H1 (cell line): Measurements from ENCODE around the gene MACF1. TPM values are rescaled to one million over a fixed set of nuclear protein-coding genes. Genes with fewer than 3 reads are reported as not detected.

Experiments
- CTCF ChIA-PET: fragments of 300-600 bp; sonication (Branson Sonifier 250); formaldehyde crosslinking; loops from one replicate; lab custom pipeline; 2021; ENCODE audit not compliant: partially characterized antibody; lab: Charles Lee
- POLR2A ChIA-PET: fragments of 300-600 bp; sonication (Branson Sonifier 250); formaldehyde crosslinking; loops from one replicate; lab custom pipeline; 2021; ENCODE audit warnings: inconsistent platforms; ENCODE audit not compliant: partially characterized antibody; lab: Charles Lee
- DNase-seq, 2 experiments: peaks; one replicate each; pipeline versions ENCODE4 v3.0.0 to v3.0.0-alpha.2; 2010 to 2022; ENCODE audit warnings: low spot score in 2 of 2, low read depth in 1 of 2, mixed read lengths in 1 of 2
- FAIRE-seq: peaks from 2 replicates; lab custom pipeline; 2011; peaks lifted over from hg19 to GRCh38; lab: Jason Lieb, UNC
- H2AFZ ChIP-seq: 2 replicates; pipeline ENCODE4 v1.8.1; 2012; ENCODE audit warnings: low read length, inconsistent platforms
- H2AK5ac ChIP-seq: 2 replicates; pipeline ENCODE4 v1.6.1; 2013; ENCODE audit warnings: low read depth, low read length
- H2BK120ac ChIP-seq: replicated peaks from 2 replicates; pipeline ENCODE3; 2013; ENCODE audit warnings: low read depth, low read length, inconsistent platforms
- H2BK12ac ChIP-seq: 2 replicates; pipeline ENCODE4 v1.6.1; 2013; ENCODE audit warnings: low read depth, low read length
- H2BK15ac ChIP-seq: 2 replicates; pipeline ENCODE4 v1.6.1; 2013; ENCODE audit warnings: low read length
- H2BK20ac ChIP-seq: 2 replicates; pipeline ENCODE4 v1.6.1; 2013; ENCODE audit warnings: low read length
- H2BK5ac ChIP-seq: 2 replicates; pipeline ENCODE4 v1.6.1; 2013; ENCODE audit warnings: low read depth, low read length
- H3K14ac ChIP-seq: 2 replicates; pipeline ENCODE4 v1.6.1; 2013; ENCODE audit warnings: inconsistent platforms; ENCODE audit not compliant: insufficient read length
- H3K18ac ChIP-seq: 2 replicates; pipeline ENCODE4 v1.6.1; 2013; ENCODE audit warnings: low read length; ENCODE audit errors: extremely low read depth
- H3K23ac ChIP-seq: 2 replicates; pipeline ENCODE4 v1.6.1; 2013; ENCODE audit warnings: inconsistent platforms; ENCODE audit not compliant: insufficient read length
- H3K23me2 ChIP-seq: 2 replicates; pipeline ENCODE4 v1.6.1; 2013; ENCODE audit warnings: low read depth, low read length
- H3K27ac ChIP-seq: 2 replicates; pipeline ENCODE4 v1.6.1; 2011; ENCODE audit warnings: low read depth, low read length, inconsistent platforms
- H3K27me3 ChIP-seq, 4 experiments: replicated peaks in 1 of 4; 1 replicate in 1 of 4; 2 replicates in 3 of 4; pipeline versions ENCODE4 v1.6.1 to v1.8.1; 2011 to 2013; ENCODE audit warnings: low read length in 3 of 4, mild to moderate bottlenecking in 3 of 4, inconsistent platforms in 2 of 4, mixed read lengths in 2 of 4, moderate library complexity in 1 of 4; ENCODE audit not compliant: control insufficient read depth in 3 of 4, insufficient read depth in 3 of 4; ENCODE audit errors: extremely low read depth in 1 of 4
- H3K36me3 ChIP-seq, 4 experiments: 2 replicates each; pipeline versions ENCODE4 v1.6.1 to v1.8.1; 2011 to 2013; ENCODE audit warnings: mild to moderate bottlenecking in 4 of 4, low read length in 3 of 4, moderate library complexity in 2 of 4, control low read depth in 1 of 4, inconsistent platforms in 1 of 4; ENCODE audit not compliant: insufficient read depth in 4 of 4, control insufficient read depth in 2 of 4
- H3K4ac ChIP-seq: replicated peaks from 2 replicates; pipeline ENCODE3; 2013; ENCODE audit warnings: low read length, low read depth, mixed read lengths, inconsistent platforms; ENCODE audit not compliant: insufficient read length
- H3K4me1 ChIP-seq, 4 experiments: replicated peaks in 1 of 4; 1 replicate in 1 of 4; 2 replicates in 3 of 4; pipeline versions ENCODE4 v1.6.1 to v1.8.1; 2011 to 2013; ENCODE audit warnings: low read length in 3 of 4, inconsistent platforms in 2 of 4, mixed read lengths in 1 of 4; ENCODE audit not compliant: insufficient read depth in 4 of 4, control insufficient read depth in 3 of 4
- H3K4me2 ChIP-seq, 2 experiments: 2 replicates each; pipeline versions ENCODE4 v1.6.1 to v1.8.1; 2011 to 2013; ENCODE audit warnings: low read depth in 2 of 2, low read length in 2 of 2, control low read depth in 1 of 2, inconsistent platforms in 1 of 2, mild to moderate bottlenecking in 1 of 2; ENCODE audit not compliant: insufficient read depth in 1 of 2
- H3K4me3 ChIP-seq, 4 experiments: fragments of 200-600, 300-600 bp in 1 of 4; sonication (generic), shearing (Covaris generic), sonication (Bioruptor Twin) in 1 of 4; 2 replicates each; pipeline versions ENCODE4 v1.5.1 to v1.8.1; 2011 to 2016; ENCODE audit warnings: low read length in 4 of 4, low read depth in 3 of 4, control low read depth in 2 of 4, inconsistent platforms in 2 of 4, mild to moderate bottlenecking in 2 of 4, mixed read lengths in 1 of 4, moderate library complexity in 1 of 4; ENCODE audit not compliant: insufficient read depth in 2 of 4; ENCODE audit errors: extremely low read depth in 1 of 4
- H3K56ac ChIP-seq: replicated peaks from 2 replicates; pipeline ENCODE3; 2013; ENCODE audit warnings: low read depth, mild to moderate bottlenecking, mixed read lengths, low read length, inconsistent platforms; ENCODE audit not compliant: insufficient read length
- H3K79me1 ChIP-seq: 2 replicates; pipeline ENCODE4 v1.6.1; 2013; ENCODE audit warnings: low read depth, low read length, control low read depth
- H3K79me2 ChIP-seq, 2 experiments: 2 replicates each; pipeline versions ENCODE4 v1.6.1 to v1.8.1; 2012 to 2013; ENCODE audit warnings: low read length in 2 of 2, mild to moderate bottlenecking in 2 of 2, inconsistent platforms in 1 of 2; ENCODE audit not compliant: insufficient read depth in 2 of 2, control insufficient read depth in 1 of 2
- H3K9ac ChIP-seq, 4 experiments: replicated peaks in 1 of 4; 1 replicate in 1 of 4; 2 replicates in 3 of 4; pipeline versions ENCODE4 v1.6.1 to v1.8.1; 2011 to 2013; ENCODE audit warnings: low read depth in 3 of 4, low read length in 3 of 4, control low read depth in 2 of 4, mild to moderate bottlenecking in 2 of 4, moderate library complexity in 2 of 4, inconsistent platforms in 1 of 4; ENCODE audit errors: extremely low read depth in 1 of 4
- H3K9me3 ChIP-seq, 2 experiments: 2 replicates each; pipeline versions ENCODE4 v1.6.1 to v1.8.1; 2012 to 2013; ENCODE audit warnings: mild to moderate bottlenecking in 2 of 2, moderate library complexity in 2 of 2, control low read depth in 1 of 2, inconsistent platforms in 1 of 2, low read depth in 1 of 2, low read length in 1 of 2, mixed read lengths in 1 of 2; ENCODE audit not compliant: insufficient read depth in 2 of 2
- H4K20me1 ChIP-seq, 2 experiments: replicated peaks in 1 of 2; 2 replicates each; pipeline versions ENCODE3 to v1.8.1; 2011 to 2013; ENCODE audit warnings: inconsistent platforms in 2 of 2, low read length in 2 of 2, mild to moderate bottlenecking in 1 of 2; ENCODE audit not compliant: insufficient read depth in 2 of 2, control insufficient read depth in 1 of 2
- H4K5ac ChIP-seq: 2 replicates; pipeline ENCODE4 v1.6.1; 2013; ENCODE audit warnings: low read length, low read depth, mixed read lengths, inconsistent platforms; ENCODE audit not compliant: insufficient read length
- H4K8ac ChIP-seq: 2 replicates; pipeline ENCODE4 v1.8.0; 2013; ENCODE audit warnings: mild to moderate bottlenecking, moderate library complexity, low read length, inconsistent platforms; ENCODE audit not compliant: insufficient read depth; ENCODE audit errors: extremely low read depth
- H4K91ac ChIP-seq: replicated peaks from 2 replicates; pipeline ENCODE3; 2013; ENCODE audit warnings: low read length, mixed read lengths, inconsistent platforms; ENCODE audit not compliant: insufficient read length
- CTBP2 ChIP-seq: IDR thresholded peaks from 2 replicates; pipeline ENCODE4 v1.7.0; 2011; ENCODE audit warnings: borderline replicate concordance, mild to moderate bottlenecking, moderate library complexity, mixed read lengths, low read length; ENCODE audit not compliant: insufficient read depth, insufficient read length
- RAD21 ChIP-seq, 2 experiments: IDR thresholded peaks in 1 of 2; conservative IDR thresholded peaks in 1 of 2; 2 replicates each; pipeline ENCODE4 v1.6.1; 2011; ENCODE audit warnings: low read depth in 2 of 2, low read length in 2 of 2, improper control_type of control experiment in 1 of 2, inconsistent platforms in 1 of 2, mild to moderate bottlenecking in 1 of 2, moderate library complexity in 1 of 2
- polyA plus RNA-seq, 7 experiments: library from polyadenylated mRNA; depleted of rRNA in 3 of 7; stranded (reverse) in 5 of 7; unstranded in 2 of 7; fragments of >200 nt in 5 of 7; fragments of 200-250 nt in 2 of 7; gene quantifications; 1 replicate in 5 of 7; 2 replicates in 1 of 7; 4 replicates in 1 of 7; pipeline versions ENCODE4 v1.2.1 to v1.2.3, GENCODE V29; 2011 to 2013; ENCODE audit warnings: missing spikeins in 2 of 7, mixed read lengths in 2 of 7
- total RNA-seq: library from RNA; stranded (reverse); fragmentation: NEBNext Ultra II Directional; extraction: Animal tissue kit (Norgen Biotek cat#: 25700); gene quantifications from 2 replicates; pipeline ENCODE4 v1.2.1, GENCODE V29; 2021

MACF1 gene
- total and polyA plus RNA-seq, 2 of the 8 experiments (the other 6 are each of a cell fraction or from before 2014, with no cell fraction given): 59.8 to 285 TPM

GRCh38 chr1:39416609-39417008 lies 212.1 kb downstream of the MACF1 start:
- H2BK120ac ChIP-seq: no peak overlapping the region
- peaks cover under 1 to 21% (median 9%) of the 10 kb centered on the region in 4 experiments; a peak in 4 of 8 replicates for H3K36me3 ChIP-seq
- H4K91ac ChIP-seq: no peak overlapping the region
- no peak for FAIRE-seq
- H3K18ac ChIP-seq: no peak overlapping the region
- H3K4me2 ChIP-seq: no peak overlapping the region
- POLR2A ChIA-PET: interaction anchor here (0.6 kb wide), 1 partner anchor 288 kb away, joined by 3 read pairs; no protein-coding TSS in a partner anchor
- peaks cover 13% of the 10 kb centered on the region for H3K79me1 ChIP-seq
- no peak for DNase-seq
- H4K20me1 ChIP-seq: peaks cover 14 to 17% of the 10 kb centered on the region in 2 experiments
- H2AK5ac ChIP-seq: no peak overlapping the region
- no peaks in the 10 kb centered on the region for H3K23me2 ChIP-seq
- no peak overlapping the region for H3K4me3 ChIP-seq
- CTCF ChIA-PET: interaction anchor here (0.6 kb wide), 1 partner anchor 342 kb away, joined by 5 read pairs; no protein-coding TSS in a partner anchor
- H2BK12ac ChIP-seq: no peak overlapping the region
- no peak overlapping the region for H2AFZ ChIP-seq
- H3K9me3 ChIP-seq: no peaks in the 10 kb centered on the region
- no peak overlapping the region for H3K23ac ChIP-seq
- H3K56ac ChIP-seq: no peak overlapping the region
- H3K14ac ChIP-seq: no peak overlapping the region
- no peak overlapping the region for H3K4ac ChIP-seq
- peaks cover 5 to 78% of the 10 kb centered on the region in 2 experiments for H3K79me2 ChIP-seq
- H4K8ac ChIP-seq: no peak overlapping the region
- H2BK20ac ChIP-seq: no peak overlapping the region
- H3K27me3 ChIP-seq: no peaks in the 10 kb centered on the region
- H2BK5ac ChIP-seq: no peak overlapping the region
- no peak overlapping the region for H3K27ac ChIP-seq
- H2BK15ac ChIP-seq: no peak overlapping the region
- no peak overlapping the region for H4K5ac ChIP-seq
- H3K4me1 ChIP-seq: peaks cover 0 to 3% (median 3%) of the 10 kb centered on the region in 4 experiments; a peak in 5 of 7 replicates
- no peak overlapping the region for H3K9ac ChIP-seq
- TF ChIP-seq RAD21 (IDR thresholded peaks at IDR 0.05 in 1 of 2, conservative IDR thresholded peaks at IDR 0.05 in 1 of 2; ENCODE audit: low read depth in 2 of 2, low read length in 2 of 2) (no peak), CTBP2 (no peak)
